Measurements from ENCODE around the gene NDUFS8. TPM values are rescaled to one million over a fixed set of nuclear protein-coding genes. Genes with fewer than 3 reads are reported as not detected.

The NDUFS8 gene
- polyA plus RNA-seq, 2 donors, result 131 to 168 TPM

DNA sequence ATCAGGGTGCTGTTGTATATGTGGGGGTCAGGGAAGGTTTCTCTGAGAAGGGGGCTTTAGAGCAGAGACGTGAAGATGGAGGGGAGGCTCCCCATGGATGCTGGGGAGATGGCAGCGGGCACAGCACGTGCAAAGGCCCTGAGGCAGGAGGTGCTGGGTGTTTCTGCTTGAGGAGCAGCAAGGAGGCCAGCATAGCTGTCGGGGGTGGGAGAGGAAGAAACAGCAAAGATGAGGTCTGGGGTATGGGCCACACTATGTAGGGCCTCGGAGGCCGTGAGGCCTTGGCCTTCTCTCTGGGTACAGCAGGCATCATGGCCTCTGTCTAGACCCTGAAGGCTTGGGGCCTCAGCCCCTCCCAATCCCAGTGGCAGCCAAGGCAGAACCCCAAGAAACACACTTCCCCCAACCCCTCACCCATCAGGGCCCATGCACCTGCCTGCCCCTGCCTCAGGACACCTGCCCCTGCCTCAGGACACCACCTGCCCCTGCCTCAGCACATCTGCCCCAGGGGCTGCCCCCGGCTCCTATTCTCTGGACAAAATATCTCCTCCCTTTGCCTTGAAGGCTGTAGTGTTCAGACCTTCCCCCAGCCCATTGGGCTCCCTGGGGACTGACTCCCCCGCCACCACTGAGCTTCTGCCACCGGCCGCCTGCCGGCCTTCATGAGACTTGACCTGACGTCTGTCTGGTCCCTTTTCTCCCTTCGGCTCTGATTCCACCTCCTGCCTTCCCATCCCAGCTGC lies 14.1 kb upstream of the NDUFS8 start:
- Histone ChIP-seq H3K9me3 (ENCODE audit: control insufficient read depth in 2 of 2, insufficient read depth in 1 of 2, low read depth in 1 of 2, low read length in 1 of 2) (no peaks in the 10 kb centered on the region), H3K36me3 (ENCODE audit: control insufficient read depth in 2 of 2, insufficient read depth in 2 of 2, low read length in 1 of 2) (no peaks in the 10 kb centered on the region), H3K4me3 (ENCODE audit: low read depth in 1 of 2, low read length in 2 of 2) (no peak overlapping the region), H3K4me1 (ENCODE audit: control insufficient read depth in 2 of 2, insufficient read depth in 2 of 2, low read length in 1 of 2) (peaks cover 3 to 49% of the 10 kb centered on the region in 2 donors), H3K27me3 (ENCODE audit: control insufficient read depth in 1 of 2, insufficient read depth in 2 of 2, low read length in 2 of 2) (no peaks in the 10 kb centered on the region), H3K27ac (ENCODE audit: low read depth in 2 of 2, low read length in 1 of 2) (peak overlapping the region in 1 of 2 donors; percentile 54)
- 69 to 79% methylated on average over 13 of the region's 13 CpGs for WGBS, 2 donors

DNA sequence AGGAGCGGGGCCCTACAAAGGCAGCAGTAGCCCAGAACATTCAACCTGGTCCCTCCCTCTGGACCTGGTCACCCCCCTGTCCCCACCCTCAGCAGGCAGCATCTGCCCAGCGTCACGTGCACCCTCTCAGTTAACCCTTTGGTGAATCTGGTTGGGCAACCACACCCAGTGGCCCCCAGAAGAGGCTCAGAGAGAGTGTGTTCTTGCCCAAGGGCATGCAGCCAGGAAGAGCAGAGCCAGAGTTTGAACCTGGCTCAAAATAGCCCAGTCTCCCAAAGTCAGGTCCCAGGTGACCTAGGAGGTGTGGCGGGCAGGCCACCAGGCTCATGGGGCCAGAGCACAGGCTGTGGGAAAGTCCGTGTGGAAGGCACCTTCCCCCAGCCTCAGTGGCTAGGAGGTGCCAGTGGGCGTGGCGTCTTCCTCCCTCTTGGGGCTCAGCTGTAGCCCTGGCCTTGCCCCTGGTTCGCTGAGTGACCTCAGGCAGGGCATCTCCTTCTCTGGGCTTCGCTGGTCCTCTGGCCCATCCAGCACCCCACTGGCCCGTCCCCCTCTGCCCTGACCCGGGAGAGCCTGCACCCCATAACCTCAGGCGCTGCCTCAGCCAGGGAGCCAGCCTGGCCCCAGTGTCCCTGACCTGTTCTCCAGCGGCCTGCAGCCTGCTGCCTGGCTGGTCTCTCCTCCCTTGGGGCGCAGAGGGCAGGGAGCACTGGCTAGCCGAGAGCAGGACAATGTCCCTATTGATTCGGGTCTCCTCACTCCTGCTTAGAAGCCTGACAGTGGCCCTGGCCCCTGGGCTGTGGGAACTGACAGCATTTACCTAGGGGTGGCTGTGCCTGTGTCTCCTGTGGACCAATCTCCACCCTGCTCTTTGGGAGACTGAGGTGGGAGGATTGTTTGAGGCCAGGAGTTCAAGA lies 13.3 kb upstream of the NDUFS8 start:
- Histone ChIP-seq H3K9me3 (ENCODE audit: control insufficient read depth in 2 of 2, insufficient read depth in 1 of 2, low read depth in 1 of 2, low read length in 1 of 2) (no peaks in the 10 kb centered on the region), H3K4me3 (ENCODE audit: low read depth in 1 of 2, low read length in 2 of 2) (no peak overlapping the region), H3K36me3 (ENCODE audit: control insufficient read depth in 2 of 2, insufficient read depth in 2 of 2, low read length in 1 of 2) (no peaks in the 10 kb centered on the region), H3K27ac (ENCODE audit: low read depth in 2 of 2, low read length in 1 of 2) (peak overlapping the region; percentile 24 to 54), H3K4me1 (ENCODE audit: control insufficient read depth in 2 of 2, insufficient read depth in 2 of 2, low read length in 1 of 2) (peaks cover 3 to 49% of the 10 kb centered on the region in 2 donors), H3K27me3 (ENCODE audit: control insufficient read depth in 1 of 2, insufficient read depth in 2 of 2, low read length in 2 of 2) (no peaks in the 10 kb centered on the region)
- WGBS, 2 donors, result 69 to 70% methylated on average over 16 of the region's 16 CpGs

- Histone ChIP-seq H3K27ac (ENCODE audit: low read depth in 2 of 2, low read length in 1 of 2) (peak overlapping the region; percentile 47 to 56), H3K9me3 (ENCODE audit: control insufficient read depth in 2 of 2, insufficient read depth in 1 of 2, low read depth in 1 of 2, low read length in 1 of 2) (no peaks in the 10 kb centered on the region), H3K27me3 (ENCODE audit: control insufficient read depth in 1 of 2, insufficient read depth in 2 of 2, low read length in 2 of 2) (no peaks in the 10 kb centered on the region), H3K36me3 (ENCODE audit: control insufficient read depth in 2 of 2, insufficient read depth in 2 of 2, low read length in 1 of 2) (no peaks in the 10 kb centered on the region), H3K4me1 (ENCODE audit: control insufficient read depth in 2 of 2, insufficient read depth in 2 of 2, low read length in 1 of 2) (peaks cover 3 to 49% of the 10 kb centered on the region in 2 donors), H3K4me3 (ENCODE audit: low read depth in 1 of 2, low read length in 2 of 2) (no peak overlapping the region)
- WGBS, 2 donors, result 77 to 78% methylated on average over 27 of the region's 27 CpGs
These were observed 12.3 kb upstream of the NDUFS8 start for GRCh38 chr11:68017980-68018729.

DNA sequence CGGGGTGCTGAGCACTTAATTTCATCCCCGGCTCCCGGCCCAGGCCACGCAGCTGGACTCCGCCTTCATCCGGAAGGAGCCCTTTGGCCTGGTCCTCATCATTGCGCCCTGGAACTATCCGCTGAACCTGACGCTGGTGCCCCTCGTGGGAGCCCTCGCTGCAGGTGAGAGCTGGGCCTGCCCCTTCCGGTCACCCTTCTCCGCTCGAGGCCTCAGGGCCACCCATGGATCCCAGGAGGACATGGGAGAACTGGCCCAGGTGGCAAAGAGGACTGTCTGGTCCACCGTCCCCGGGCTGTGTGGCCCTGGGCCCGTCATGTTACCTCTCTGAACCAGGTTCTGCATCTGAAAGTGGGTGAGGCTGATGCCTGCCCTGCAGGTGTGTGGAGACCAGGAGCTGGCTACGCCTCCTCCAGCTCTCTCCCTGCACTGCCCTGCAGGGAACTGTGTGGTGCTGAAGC lies 11.7 kb upstream of the NDUFS8 start:
- 89% methylated on average over 18 of the region's 18 CpGs for WGBS, 2 donors
- H3K36me3 ChIP-seq (ENCODE audit: control insufficient read depth in 2 of 2, insufficient read depth in 2 of 2, low read length in 1 of 2), result no peaks in the 10 kb centered on the region
- no peak overlapping the region for H3K4me3 ChIP-seq (ENCODE audit: low read depth in 1 of 2, low read length in 2 of 2)
- H3K27me3 ChIP-seq (ENCODE audit: control insufficient read depth in 1 of 2, insufficient read depth in 2 of 2, low read length in 2 of 2), result no peaks in the 10 kb centered on the region
- H3K9me3 ChIP-seq (ENCODE audit: control insufficient read depth in 2 of 2, insufficient read depth in 1 of 2, low read depth in 1 of 2, low read length in 1 of 2), result no peaks in the 10 kb centered on the region
- peak overlapping the region; percentile 47 to 56 for H3K27ac ChIP-seq (ENCODE audit: low read depth in 2 of 2, low read length in 1 of 2)
- H3K4me1 ChIP-seq (ENCODE audit: control insufficient read depth in 2 of 2, insufficient read depth in 2 of 2, low read length in 1 of 2), result peaks cover 3 to 49% of the 10 kb centered on the region in 2 donors

DNA sequence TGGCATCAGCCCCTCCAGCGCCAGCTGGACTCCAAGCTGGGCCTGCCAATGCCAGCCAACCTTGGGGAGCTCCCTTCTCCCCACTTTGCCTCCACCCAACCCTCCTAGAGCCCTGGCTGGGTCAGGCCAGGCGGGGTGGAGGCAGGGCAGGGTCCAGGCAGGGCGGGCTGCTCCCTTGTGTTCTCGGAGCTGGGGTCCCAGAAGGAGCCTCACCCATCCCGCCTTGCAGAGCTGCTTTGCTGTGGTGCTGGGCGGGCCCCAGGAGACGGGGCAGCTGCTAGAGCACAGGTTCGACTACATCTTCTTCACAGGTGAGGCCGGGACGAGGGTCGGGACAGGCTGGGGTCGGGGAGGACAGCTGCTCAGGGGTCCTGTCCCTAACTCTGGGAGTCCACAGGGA lies 11.0 kb upstream of the NDUFS8 start:
- Histone ChIP-seq H3K9me3 (ENCODE audit: control insufficient read depth in 2 of 2, insufficient read depth in 1 of 2, low read depth in 1 of 2, low read length in 1 of 2) (no peaks in the 10 kb centered on the region), H3K4me1 (ENCODE audit: control insufficient read depth in 2 of 2, insufficient read depth in 2 of 2, low read length in 1 of 2) (peaks cover 3 to 44% of the 10 kb centered on the region in 2 donors)
- 82% methylated on average over 12 of the region's 12 CpGs for WGBS, 2 donors

DNA sequence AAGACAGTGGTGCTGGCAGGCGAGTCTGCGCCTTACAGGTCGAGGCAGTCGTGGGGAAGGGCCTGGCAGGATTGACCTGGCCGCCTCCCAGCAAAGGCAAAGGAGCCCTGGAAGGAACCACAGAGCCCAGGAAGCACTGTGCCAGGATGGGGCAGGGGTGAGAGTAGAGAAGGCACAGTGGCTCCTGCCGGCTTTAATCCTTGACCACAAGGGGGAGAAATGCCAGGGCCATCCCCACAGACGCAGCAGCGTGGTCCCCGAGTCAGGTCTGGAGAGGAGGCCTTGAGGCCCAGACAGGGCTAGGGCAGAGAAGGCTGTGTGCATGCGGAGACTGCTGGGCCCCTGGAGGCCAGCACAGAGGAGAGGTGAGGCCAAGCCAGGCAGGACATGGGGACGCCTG lies 9.9 kb upstream of the NDUFS8 start:
- WGBS, 2 donors, result 37 to 51% methylated on average over 11 of the region's 11 CpGs
- Histone ChIP-seq H3K4me1 (ENCODE audit: control insufficient read depth in 2 of 2, insufficient read depth in 2 of 2, low read length in 1 of 2) (peaks cover 0 to 36% of the 10 kb centered on the region in 2 donors), H3K4me3 (ENCODE audit: low read depth in 1 of 2, low read length in 2 of 2) (no peak overlapping the region)

More for the DNA sequence above, 11.0 kb upstream of the NDUFS8 start:
- Histone ChIP-seq H3K4me3 (ENCODE audit: low read depth in 1 of 2, low read length in 2 of 2) (peak overlapping the region in 1 of 2 donors; percentile 19), H3K27ac (ENCODE audit: low read depth in 2 of 2, low read length in 1 of 2) (peak overlapping the region; percentile 66 to 72), H3K36me3 (ENCODE audit: control insufficient read depth in 2 of 2, insufficient read depth in 2 of 2, low read length in 1 of 2) (no peaks in the 10 kb centered on the region), H3K27me3 (ENCODE audit: control insufficient read depth in 1 of 2, insufficient read depth in 2 of 2, low read length in 2 of 2) (no peaks in the 10 kb centered on the region)

GRCh38 chr11:68021167-68021787 lies 9.2 kb upstream of the NDUFS8 start:
- peak overlapping the region; percentile 63 to 72 for H3K27ac ChIP-seq (ENCODE audit: low read depth in 2 of 2, low read length in 1 of 2)
- H3K27me3 ChIP-seq (ENCODE audit: control insufficient read depth in 1 of 2, insufficient read depth in 2 of 2, low read length in 2 of 2), result no peaks in the 10 kb centered on the region
- H3K9me3 ChIP-seq (ENCODE audit: control insufficient read depth in 2 of 2, insufficient read depth in 1 of 2, low read depth in 1 of 2, low read length in 1 of 2), result no peaks in the 10 kb centered on the region
- H3K36me3 ChIP-seq (ENCODE audit: control insufficient read depth in 2 of 2, insufficient read depth in 2 of 2, low read length in 1 of 2), result no peaks in the 10 kb centered on the region
- H3K4me3 ChIP-seq (ENCODE audit: low read depth in 1 of 2, low read length in 2 of 2), result no peak overlapping the region
- peaks cover 0 to 33% of the 10 kb centered on the region in 2 donors for H3K4me1 ChIP-seq (ENCODE audit: control insufficient read depth in 2 of 2, insufficient read depth in 2 of 2, low read length in 1 of 2)
- WGBS, 2 donors, result 63% methylated on average over 26 to 27 of the region's 27 CpGs

More for the DNA sequence above, 9.9 kb upstream of the NDUFS8 start:
- no peaks in the 10 kb centered on the region for H3K36me3 ChIP-seq (ENCODE audit: control insufficient read depth in 2 of 2, insufficient read depth in 2 of 2, low read length in 1 of 2)
- no peaks in the 10 kb centered on the region for H3K27me3 ChIP-seq (ENCODE audit: control insufficient read depth in 1 of 2, insufficient read depth in 2 of 2, low read length in 2 of 2)
- H3K9me3 ChIP-seq (ENCODE audit: control insufficient read depth in 2 of 2, insufficient read depth in 1 of 2, low read depth in 1 of 2, low read length in 1 of 2), result no peaks in the 10 kb centered on the region
- H3K27ac ChIP-seq (ENCODE audit: low read depth in 2 of 2, low read length in 1 of 2), result peak overlapping the region; percentile 63 to 72

DNA sequence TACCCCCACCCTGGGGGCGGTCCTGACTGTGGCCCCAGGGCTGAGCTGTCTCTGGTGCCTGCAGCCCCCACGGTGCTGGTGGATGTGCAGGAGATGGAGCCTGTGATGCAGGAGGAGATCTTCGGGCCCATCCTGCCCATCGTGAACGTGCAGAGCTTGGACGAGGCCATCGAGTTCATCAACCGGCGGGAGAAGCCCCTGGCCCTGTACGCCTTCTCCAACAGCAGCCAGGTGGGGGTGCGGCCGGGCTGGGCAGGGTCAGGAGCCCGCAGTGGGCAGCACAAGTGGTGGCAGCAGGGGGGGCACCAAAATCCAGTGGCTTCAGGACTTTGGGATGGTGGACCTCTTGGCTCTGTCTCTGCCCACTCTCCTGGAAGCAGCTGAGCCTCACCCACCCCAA lies 8.0 kb upstream of the NDUFS8 start:
- Histone ChIP-seq H3K4me1 (ENCODE audit: control insufficient read depth in 2 of 2, insufficient read depth in 2 of 2, low read length in 1 of 2) (peaks cover 0 to 21% of the 10 kb centered on the region in 2 donors), H3K9me3 (ENCODE audit: control insufficient read depth in 2 of 2, insufficient read depth in 1 of 2, low read depth in 1 of 2, low read length in 1 of 2) (no peaks in the 10 kb centered on the region), H3K36me3 (ENCODE audit: control insufficient read depth in 2 of 2, insufficient read depth in 2 of 2, low read length in 1 of 2) (no peaks in the 10 kb centered on the region), H3K27me3 (ENCODE audit: control insufficient read depth in 1 of 2, insufficient read depth in 2 of 2, low read length in 2 of 2) (no peaks in the 10 kb centered on the region), H3K4me3 (ENCODE audit: low read depth in 1 of 2, low read length in 2 of 2) (no peak overlapping the region), H3K27ac (ENCODE audit: low read depth in 2 of 2, low read length in 1 of 2) (no peak overlapping the region)
- 85 to 88% methylated on average over 13 of the region's 13 CpGs for WGBS, 2 donors

- no peaks in the 10 kb centered on the region for H3K9me3 ChIP-seq (ENCODE audit: control insufficient read depth in 2 of 2, insufficient read depth in 1 of 2, low read depth in 1 of 2, low read length in 1 of 2)
- peaks cover 0 to 4% of the 10 kb centered on the region in 2 donors for H3K36me3 ChIP-seq (ENCODE audit: control insufficient read depth in 2 of 2, insufficient read depth in 2 of 2, low read length in 1 of 2)
- no peak overlapping the region for H3K27ac ChIP-seq (ENCODE audit: low read depth in 2 of 2, low read length in 1 of 2)
- H3K4me1 ChIP-seq (ENCODE audit: control insufficient read depth in 2 of 2, insufficient read depth in 2 of 2, low read length in 1 of 2), result peaks cover 3 to 12% of the 10 kb centered on the region in 2 donors
- H3K27me3 ChIP-seq (ENCODE audit: control insufficient read depth in 1 of 2, insufficient read depth in 2 of 2, low read length in 2 of 2), result no peaks in the 10 kb centered on the region
- no peak overlapping the region for H3K4me3 ChIP-seq (ENCODE audit: low read depth in 1 of 2, low read length in 2 of 2)
- WGBS, 2 donors, result 84 to 85% methylated on average over 5 of the region's 5 CpGs
These were observed 6.0 kb upstream of the NDUFS8 start for GRCh38 chr11:68024508-68024907.
